ENCODE results near the gene GCN1.

DNA sequence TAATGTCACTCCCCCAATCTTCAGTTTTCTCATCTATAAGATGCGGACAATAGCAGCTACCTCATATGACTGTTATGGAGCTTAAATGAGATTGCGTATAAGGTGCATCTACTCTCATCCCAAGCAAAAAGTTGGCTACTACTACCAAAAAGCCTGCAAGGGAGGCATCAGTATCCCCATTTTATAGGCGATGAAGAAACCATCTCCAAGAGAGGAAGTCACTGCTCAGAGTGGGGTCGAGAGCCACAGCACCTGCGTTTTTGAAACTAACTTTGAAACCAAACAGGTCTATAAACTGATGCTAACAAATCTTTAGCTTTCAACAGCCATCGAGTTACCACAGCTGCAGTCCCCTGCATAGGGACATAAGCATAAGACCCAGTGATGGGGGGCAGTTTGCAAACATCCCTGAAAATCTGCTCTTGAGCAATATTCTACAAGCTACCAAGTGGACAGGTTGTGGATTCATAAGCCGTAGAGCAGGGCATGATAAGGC lies 3.5 kb downstream of the GCN1 start:
- no peak; a peak in 1 of 3 replicates for TF ChIP-seq POLR2A (IDR thresholded peaks at IDR 0.05; ENCODE audit: control extremely low read depth in 1 of 2, low read depth in 2 of 2, low read length in 2 of 2)
- TF ChIP-seq TAF7 (optimal IDR thresholded peaks at IDR 0.05; ENCODE audit: borderline replicate concordance, low read depth, low read length) = no peak
- TF ChIP-seq, protein P1, sequence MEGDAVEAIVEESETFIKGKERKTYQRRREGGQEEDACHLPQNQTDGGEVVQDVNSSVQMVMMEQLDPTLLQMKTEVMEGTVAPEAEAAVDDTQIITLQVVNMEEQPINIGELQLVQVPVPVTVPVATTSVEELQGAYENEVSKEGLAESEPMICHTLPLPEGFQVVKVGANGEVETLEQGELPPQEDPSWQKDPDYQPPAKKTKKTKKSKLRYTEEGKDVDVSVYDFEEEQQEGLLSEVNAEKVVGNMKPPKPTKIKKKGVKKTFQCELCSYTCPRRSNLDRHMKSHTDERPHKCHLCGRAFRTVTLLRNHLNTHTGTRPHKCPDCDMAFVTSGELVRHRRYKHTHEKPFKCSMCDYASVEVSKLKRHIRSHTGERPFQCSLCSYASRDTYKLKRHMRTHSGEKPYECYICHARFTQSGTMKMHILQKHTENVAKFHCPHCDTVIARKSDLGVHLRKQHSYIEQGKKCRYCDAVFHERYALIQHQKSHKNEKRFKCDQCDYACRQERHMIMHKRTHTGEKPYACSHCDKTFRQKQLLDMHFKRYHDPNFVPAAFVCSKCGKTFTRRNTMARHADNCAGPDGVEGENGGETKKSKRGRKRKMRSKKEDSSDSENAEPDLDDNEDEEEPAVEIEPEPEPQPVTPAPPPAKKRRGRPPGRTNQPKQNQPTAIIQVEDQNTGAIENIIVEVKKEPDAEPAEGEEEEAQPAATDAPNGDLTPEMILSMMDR (IDR thresholded peaks at IDR 0.05; ENCODE audit: control extremely low read depth in 1 of 3, insufficient read depth in 1 of 3, low read depth in 1 of 3, low read length in 3 of 3) = no peak
- TF ChIP-seq CHD2 (IDR thresholded peaks at IDR 0.05; ENCODE audit: low read length) = no peak
- TF ChIP-seq, protein P2, sequence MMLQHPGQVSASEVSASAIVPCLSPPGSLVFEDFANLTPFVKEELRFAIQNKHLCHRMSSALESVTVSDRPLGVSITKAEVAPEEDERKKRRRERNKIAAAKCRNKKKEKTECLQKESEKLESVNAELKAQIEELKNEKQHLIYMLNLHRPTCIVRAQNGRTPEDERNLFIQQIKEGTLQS (IDR thresholded peaks at IDR 0.05; ENCODE audit: insufficient read depth, low read depth, low read length) = no peak
- TF ChIP-seq, protein P3, sequence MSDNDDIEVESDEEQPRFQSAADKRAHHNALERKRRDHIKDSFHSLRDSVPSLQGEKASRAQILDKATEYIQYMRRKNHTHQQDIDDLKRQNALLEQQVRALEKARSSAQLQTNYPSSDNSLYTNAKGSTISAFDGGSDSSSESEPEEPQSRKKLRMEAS (IDR thresholded peaks at IDR 0.05) = no peak
- no peak for TF ChIP-seq TEAD4 (IDR thresholded peaks at IDR 0.05; ENCODE audit: low read depth, low read length)
- no peak for TF ChIP-seq EP300 (IDR thresholded peaks at IDR 0.05; ENCODE audit: borderline replicate concordance in 1 of 2, low read depth in 2 of 2, low read length in 2 of 2)
- no peak for TF ChIP-seq TAF1 (IDR thresholded peaks at IDR 0.05; ENCODE audit: low read depth, low read length)

All from H1 (cell line).